ENCODE results near the gene ARHGAP27. TPM values are rescaled to one million over a fixed set of nuclear protein-coding genes. Genes with fewer than 3 reads are reported as not detected.
"Not testable (repeated sequence)": the region's sequence is repeated elsewhere in the genome, so short reads cannot be mapped to it uniquely, and the experiment has no call there.

ARHGAP27 gene, protein sequence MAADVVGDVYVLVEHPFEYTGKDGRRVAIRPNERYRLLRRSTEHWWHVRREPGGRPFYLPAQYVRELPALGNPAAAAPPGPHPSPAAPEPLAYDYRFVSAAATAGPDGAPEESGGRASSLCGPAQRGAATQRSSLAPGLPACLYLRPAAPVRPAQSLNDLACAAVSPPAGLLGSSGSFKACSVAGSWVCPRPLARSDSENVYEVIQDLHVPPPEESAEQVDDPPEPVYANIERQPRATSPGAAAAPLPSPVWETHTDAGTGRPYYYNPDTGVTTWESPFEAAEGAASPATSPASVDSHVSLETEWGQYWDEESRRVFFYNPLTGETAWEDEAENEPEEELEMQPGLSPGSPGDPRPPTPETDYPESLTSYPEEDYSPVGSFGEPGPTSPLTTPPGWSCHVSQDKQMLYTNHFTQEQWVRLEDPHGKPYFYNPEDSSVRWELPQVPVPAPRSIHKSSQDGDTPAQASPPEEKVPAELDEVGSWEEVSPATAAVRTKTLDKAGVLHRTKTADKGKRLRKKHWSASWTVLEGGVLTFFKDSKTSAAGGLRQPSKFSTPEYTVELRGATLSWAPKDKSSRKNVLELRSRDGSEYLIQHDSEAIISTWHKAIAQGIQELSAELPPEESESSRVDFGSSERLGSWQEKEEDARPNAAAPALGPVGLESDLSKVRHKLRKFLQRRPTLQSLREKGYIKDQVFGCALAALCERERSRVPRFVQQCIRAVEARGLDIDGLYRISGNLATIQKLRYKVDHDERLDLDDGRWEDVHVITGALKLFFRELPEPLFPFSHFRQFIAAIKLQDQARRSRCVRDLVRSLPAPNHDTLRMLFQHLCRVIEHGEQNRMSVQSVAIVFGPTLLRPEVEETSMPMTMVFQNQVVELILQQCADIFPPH
- polyA plus RNA-seq (2011; rRNA removed): 0.48 and 0.64 TPM in 2 replicates
- 0.70 and 0.74 TPM in 2 replicates for polyA minus RNA-seq (2011; rRNA and poly(A)+ RNA removed)

DNA sequence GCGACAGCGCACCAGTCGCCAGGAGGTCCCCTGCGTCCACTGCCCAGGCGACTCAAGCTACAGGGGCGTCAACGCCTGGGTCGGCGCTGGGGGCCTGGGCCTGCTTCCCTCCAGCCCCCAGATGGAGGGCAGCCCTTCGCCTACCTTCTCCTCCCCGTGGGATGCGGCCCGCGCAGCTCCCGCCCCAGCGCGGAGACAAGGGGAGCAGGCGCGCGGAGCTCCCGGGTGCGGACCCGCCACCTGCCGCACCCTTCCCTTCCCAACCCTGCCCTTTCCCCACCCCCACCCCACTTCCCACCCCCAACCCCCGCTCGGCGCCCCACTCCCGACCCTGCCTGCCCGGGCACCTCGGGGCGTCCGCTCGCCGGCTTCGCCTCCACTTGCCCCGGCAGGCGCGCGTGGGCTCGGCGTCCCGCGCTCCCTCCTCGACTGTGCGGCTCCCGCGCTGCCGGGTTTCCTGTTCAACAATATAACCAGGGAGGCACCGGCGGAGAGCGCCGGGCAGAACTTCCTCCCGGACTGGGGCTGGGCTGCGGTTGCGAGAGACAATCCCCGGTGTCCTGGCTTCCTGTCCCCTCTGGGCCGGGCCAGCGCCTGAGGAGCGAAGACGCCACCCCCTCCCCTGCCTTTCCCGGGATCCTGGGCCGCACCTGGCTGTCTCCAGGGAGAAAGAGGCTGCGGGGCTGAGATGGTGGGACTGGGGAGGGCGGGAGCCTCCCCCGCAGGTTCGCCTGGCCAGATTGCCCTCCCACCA lies at the start of gene ARHGAP27:
ARHGAP27 (minus strand) TSS at position 466 of the 754 bp plus-strand sequence. CDS start 2,591 bp downstream, outside the sequence.
- DNase-seq (ENCODE audit: low read depth, low spot score): no peak
- POLR2A ChIA-PET: no interaction called here

DNA sequence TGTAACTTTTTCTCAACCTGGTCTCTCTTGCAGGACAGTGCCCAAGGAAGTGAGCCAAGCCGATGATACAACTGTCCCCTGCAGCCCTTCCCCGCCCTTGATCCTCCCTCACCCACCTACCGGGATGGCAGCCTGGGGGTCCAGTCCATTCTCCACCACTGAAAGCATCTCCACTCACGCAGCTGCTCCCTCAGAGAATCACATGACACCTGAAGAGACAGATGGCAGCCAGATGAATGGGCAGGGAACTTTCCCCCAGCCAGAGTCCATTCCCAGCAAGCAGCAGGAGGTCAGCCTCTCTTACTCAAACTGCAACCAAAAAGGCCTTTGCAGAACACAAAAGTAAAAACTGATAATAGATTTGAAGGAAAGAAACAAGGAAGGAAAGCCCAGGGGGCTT lies 49.6 kb upstream of the ARHGAP27 start:
- CTCF ChIA-PET; DNase-seq (ENCODE audit: low read depth, low spot score); POLR2A ChIA-PET; H3K9me3 ChIP-seq (ENCODE audit: control insufficient read depth, insufficient read depth, low read length); H3K27me3 ChIP-seq (ENCODE audit: control insufficient read depth, insufficient read depth, low read length); H3K27ac ChIP-seq (ENCODE audit: low read depth, low read length); H3K4me3 ChIP-seq (ENCODE audit: low read depth, low read length): not testable (repeated sequence)

More for the DNA sequence above, at the start of gene ARHGAP27:
- CTCF ChIA-PET: no interaction called here
- peaks cover 38% of the 10 kb centered on the region for H3K27me3 ChIP-seq (ENCODE audit: control insufficient read depth, insufficient read depth, low read length)
- H3K4me3 ChIP-seq (ENCODE audit: low read depth, low read length): peak within 1 kb of the TSS; percentile 46
- H3K9me3 ChIP-seq (ENCODE audit: control insufficient read depth, insufficient read depth, low read length): no peaks in the 10 kb centered on the region; the same call in 1 of the 2 replicates
- H3K27ac ChIP-seq (ENCODE audit: low read depth, low read length): no peak within 1 kb of the TSS
- TF ChIP-seq, protein P1, sequence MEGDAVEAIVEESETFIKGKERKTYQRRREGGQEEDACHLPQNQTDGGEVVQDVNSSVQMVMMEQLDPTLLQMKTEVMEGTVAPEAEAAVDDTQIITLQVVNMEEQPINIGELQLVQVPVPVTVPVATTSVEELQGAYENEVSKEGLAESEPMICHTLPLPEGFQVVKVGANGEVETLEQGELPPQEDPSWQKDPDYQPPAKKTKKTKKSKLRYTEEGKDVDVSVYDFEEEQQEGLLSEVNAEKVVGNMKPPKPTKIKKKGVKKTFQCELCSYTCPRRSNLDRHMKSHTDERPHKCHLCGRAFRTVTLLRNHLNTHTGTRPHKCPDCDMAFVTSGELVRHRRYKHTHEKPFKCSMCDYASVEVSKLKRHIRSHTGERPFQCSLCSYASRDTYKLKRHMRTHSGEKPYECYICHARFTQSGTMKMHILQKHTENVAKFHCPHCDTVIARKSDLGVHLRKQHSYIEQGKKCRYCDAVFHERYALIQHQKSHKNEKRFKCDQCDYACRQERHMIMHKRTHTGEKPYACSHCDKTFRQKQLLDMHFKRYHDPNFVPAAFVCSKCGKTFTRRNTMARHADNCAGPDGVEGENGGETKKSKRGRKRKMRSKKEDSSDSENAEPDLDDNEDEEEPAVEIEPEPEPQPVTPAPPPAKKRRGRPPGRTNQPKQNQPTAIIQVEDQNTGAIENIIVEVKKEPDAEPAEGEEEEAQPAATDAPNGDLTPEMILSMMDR (IDR thresholded peaks at IDR 0.05; ENCODE audit: low read depth, low read length): no peak

DNA sequence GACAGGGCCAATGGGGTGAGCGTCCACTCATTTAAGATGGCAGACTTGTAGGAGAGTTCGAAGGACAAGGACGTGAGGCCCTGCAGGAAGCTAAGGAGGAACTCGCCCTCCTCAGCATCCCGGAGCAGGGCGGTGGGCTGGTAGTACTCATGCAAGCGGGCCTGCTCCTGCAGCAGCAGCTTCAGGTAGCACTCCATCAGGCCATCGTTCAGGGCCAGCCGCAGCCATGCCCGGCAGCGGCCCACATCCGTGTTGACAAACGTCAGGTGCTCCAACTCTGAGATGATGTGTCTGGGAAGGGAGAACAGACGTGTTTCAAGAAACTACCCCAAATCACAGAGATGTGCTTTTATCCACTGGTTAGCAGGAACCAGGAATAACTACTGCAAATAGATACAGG lies 42.8 kb upstream of the ARHGAP27 start:
- DNase-seq (ENCODE audit: low read depth, low spot score); H3K27me3 ChIP-seq (ENCODE audit: control insufficient read depth, insufficient read depth, low read length); POLR2A ChIA-PET; H3K4me3 ChIP-seq (ENCODE audit: low read depth, low read length); CTCF ChIA-PET; H3K9me3 ChIP-seq (ENCODE audit: control insufficient read depth, insufficient read depth, low read length); H3K27ac ChIP-seq (ENCODE audit: low read depth, low read length): not testable (repeated sequence)

DNA sequence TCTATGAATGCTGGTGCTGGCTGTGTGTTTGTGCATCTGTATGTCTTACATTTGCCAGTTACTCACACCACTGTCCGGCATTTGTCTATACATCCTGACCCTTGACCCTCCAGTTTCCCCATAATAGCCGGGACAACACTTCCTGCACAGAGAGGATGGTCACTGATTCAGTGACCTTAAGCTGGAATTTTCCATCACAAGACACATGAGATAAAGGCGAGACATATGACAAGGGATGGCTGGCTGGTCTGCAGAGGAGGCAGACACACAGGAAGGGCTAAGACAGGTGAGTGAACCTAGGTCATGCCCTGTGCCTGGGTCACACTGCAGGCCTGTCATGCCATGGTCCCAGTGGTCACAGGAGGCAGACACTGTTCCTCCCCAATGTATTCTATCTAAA lies 39.6 kb upstream of the ARHGAP27 start:
- CTCF ChIA-PET; H3K27ac ChIP-seq (ENCODE audit: low read depth, low read length); H3K9me3 ChIP-seq (ENCODE audit: control insufficient read depth, insufficient read depth, low read length); POLR2A ChIA-PET; DNase-seq (ENCODE audit: low read depth, low spot score); H3K4me3 ChIP-seq (ENCODE audit: low read depth, low read length); H3K27me3 ChIP-seq (ENCODE audit: control insufficient read depth, insufficient read depth, low read length): not testable (repeated sequence)

DNA sequence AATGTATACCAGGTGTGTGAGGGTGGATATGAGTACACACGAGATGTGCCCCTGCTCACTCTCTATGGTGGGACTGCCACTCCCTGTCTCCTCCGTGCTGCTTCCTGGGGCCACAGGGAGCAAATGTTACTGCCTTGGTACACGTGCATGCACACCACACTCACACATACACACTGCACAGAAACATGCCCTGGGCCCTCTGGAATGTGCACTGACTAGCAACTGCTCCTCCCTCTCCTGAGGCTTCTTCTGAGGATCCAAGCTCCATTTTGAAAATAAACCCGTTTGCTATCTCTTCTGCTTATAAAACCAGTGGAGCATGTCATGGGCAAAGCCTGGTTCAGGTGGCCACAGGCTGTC lies 36.5 kb upstream of the ARHGAP27 start:
- CTCF ChIA-PET; H3K27me3 ChIP-seq (ENCODE audit: control insufficient read depth, insufficient read depth, low read length); H3K27ac ChIP-seq (ENCODE audit: low read depth, low read length); H3K9me3 ChIP-seq (ENCODE audit: control insufficient read depth, insufficient read depth, low read length); POLR2A ChIA-PET; H3K4me3 ChIP-seq (ENCODE audit: low read depth, low read length); DNase-seq (ENCODE audit: low read depth, low spot score): not testable (repeated sequence)

DNA sequence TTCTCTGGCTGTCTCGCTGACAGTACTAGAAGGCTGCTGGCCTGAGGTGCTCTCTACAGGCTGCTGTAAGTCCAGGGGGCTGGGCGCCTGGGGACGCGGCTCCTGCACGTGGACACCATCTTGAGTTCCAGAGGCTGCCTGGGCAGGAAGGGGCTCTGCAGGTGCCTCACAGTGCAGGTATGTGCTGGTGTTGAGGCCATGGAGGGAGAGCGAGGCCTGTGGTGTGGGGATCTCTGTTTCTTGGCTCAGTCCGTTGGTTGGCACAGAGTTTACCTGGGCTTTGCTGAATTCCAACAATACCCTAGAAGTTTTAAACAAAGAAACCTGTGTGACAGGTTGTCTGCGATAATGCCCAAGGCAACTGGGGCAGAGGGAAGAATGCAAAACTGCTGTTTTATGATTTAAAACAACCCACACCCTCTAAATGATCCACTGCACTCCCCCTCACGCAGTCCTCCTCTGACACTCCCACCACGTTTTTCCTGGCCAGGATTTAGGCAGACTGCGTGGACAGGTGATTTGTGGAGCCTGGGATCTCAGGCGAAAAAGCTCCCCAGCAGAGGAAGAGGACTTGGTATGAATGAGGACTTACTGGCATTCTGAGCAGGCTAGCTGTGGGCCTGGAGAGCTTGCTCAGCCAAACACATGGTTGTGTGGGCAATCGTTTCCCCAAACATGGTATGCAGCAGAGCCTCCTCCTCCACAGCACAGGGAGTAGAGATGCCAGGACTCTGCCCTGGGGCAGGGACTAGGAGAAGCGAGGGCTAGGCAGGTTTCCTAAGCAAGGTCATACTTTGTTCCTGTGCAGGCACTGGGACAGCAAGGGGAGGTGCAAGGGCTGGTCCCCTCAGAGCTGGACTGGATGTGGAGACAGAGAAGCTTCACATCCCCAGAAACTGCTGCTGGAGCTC lies 35.9 kb upstream of the ARHGAP27 start:
- H3K27ac ChIP-seq (ENCODE audit: low read depth, low read length); POLR2A ChIA-PET; DNase-seq (ENCODE audit: low read depth, low spot score); H3K9me3 ChIP-seq (ENCODE audit: control insufficient read depth, insufficient read depth, low read length); CTCF ChIA-PET; H3K27me3 ChIP-seq (ENCODE audit: control insufficient read depth, insufficient read depth, low read length); H3K4me3 ChIP-seq (ENCODE audit: low read depth, low read length): not testable (repeated sequence)

DNA sequence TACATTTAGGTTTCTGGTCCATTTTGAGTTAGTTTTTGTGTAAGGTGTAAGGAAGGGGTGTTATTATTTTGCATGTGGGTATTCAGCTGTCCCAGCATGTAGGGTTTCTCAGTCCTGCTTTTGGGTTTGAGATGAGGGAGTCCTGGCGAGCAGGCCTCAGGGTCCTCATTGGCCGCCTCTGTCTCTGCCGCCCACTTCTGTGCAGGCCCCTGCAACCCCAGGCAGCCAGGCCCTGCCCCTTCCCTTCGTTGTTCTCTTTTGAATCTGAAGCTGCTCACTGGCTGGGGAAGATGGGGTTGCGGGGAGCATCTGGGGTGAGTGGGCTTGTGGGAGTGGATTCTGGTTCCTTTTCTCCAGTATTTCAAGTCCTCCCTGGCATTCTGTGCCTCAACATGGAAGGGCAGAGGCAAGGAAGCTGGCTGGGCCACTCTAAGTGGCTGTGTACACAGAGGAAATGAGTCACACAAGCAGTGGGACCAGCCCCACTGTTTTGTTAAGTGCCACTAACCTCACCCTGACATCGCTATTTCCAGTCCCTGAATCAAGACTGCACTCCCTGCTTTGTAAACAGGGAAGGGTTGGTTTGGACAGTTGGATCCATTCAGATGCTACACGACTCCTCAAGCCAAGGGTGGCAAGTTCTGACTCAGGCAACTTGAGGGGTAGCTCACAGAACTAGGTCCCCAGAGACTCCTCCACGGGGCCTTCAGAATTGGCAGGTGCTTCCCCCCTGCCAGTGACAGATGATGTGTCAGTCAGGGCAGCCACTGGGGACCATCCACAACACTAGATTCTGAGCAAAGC lies 29.1 kb upstream of the ARHGAP27 start:
- POLR2A ChIA-PET; CTCF ChIA-PET; H3K9me3 ChIP-seq (ENCODE audit: control insufficient read depth, insufficient read depth, low read length); H3K27me3 ChIP-seq (ENCODE audit: control insufficient read depth, insufficient read depth, low read length); DNase-seq (ENCODE audit: low read depth, low spot score); H3K4me3 ChIP-seq (ENCODE audit: low read depth, low read length): not testable (repeated sequence)
- peak overlapping the region; percentile 21 for H3K27ac ChIP-seq (ENCODE audit: low read depth, low read length)

DNA sequence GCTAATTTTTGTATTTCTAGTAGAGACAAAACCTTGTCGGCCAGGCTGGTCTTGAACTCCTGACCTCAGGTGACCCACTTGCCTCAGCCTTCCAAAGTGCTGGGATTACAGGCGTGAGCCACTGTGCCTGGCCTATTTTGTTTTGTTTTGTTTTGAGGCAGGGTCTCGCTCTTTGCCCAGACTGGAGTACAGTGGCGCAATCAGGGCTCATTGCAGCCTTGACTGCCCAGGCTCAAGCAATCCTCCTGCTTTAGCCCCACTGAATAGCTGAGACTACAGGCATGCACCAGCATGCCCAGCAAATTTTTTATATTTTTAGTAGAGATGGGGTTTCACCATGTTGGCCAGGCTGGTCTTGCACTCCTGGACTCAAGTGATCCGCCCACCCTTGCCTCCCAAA lies 27.8 kb upstream of the ARHGAP27 start:
- H3K27ac ChIP-seq (ENCODE audit: low read depth, low read length); DNase-seq (ENCODE audit: low read depth, low spot score); H3K27me3 ChIP-seq (ENCODE audit: control insufficient read depth, insufficient read depth, low read length); CTCF ChIA-PET; POLR2A ChIA-PET; H3K4me3 ChIP-seq (ENCODE audit: low read depth, low read length); H3K9me3 ChIP-seq (ENCODE audit: control insufficient read depth, insufficient read depth, low read length): not testable (repeated sequence)

DNA sequence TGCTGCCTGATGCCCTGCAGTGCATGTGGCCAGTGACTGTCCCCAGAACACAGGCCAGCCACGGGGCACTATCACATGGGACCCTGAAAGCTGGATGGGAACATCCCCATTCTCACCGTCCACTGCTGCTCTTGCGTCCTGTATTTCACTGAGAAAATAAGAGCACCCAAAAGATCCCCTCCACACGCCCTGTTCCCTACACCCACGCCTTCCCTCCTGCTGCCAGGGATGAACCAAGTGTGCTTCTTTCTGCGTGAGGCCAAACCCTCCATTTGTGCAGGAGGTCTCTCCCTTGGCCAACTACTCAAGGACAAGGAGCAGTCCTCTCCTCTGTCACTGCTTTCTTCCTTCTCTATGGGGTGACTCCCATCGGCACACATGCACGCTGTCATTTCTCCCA lies 21.7 kb upstream of the ARHGAP27 start:
- POLR2A ChIA-PET; H3K27me3 ChIP-seq (ENCODE audit: control insufficient read depth, insufficient read depth, low read length); H3K4me3 ChIP-seq (ENCODE audit: low read depth, low read length); H3K27ac ChIP-seq (ENCODE audit: low read depth, low read length); CTCF ChIA-PET; H3K9me3 ChIP-seq (ENCODE audit: control insufficient read depth, insufficient read depth, low read length); DNase-seq (ENCODE audit: low read depth, low spot score): not testable (repeated sequence)

Measured in AG04450 (cell line).